PFSK-1 (cell line): ENCODE data around the gene PMPCA.

Experiments used
- FOXP2 ChIP-seq: optimal IDR thresholded peaks from 2 replicates; pipeline ENCODE3; 2011; ENCODE audit warnings: borderline replicate concordance, control low read depth, inconsistent platforms; ENCODE audit not compliant: insufficient read depth; ENCODE audit errors: extremely low read length, extremely low read depth
- POLR2AphosphoS5 ChIP-seq: IDR thresholded peaks from 2 replicates; pipeline ENCODE4 v1.6.1; 2012; ENCODE audit warnings: low read depth, mild to moderate bottlenecking, control low read depth, low read length, moderate library complexity
- SIN3A ChIP-seq: IDR thresholded peaks from 2 replicates; pipeline ENCODE4 v1.6.1; 2012; ENCODE audit warnings: mild to moderate bottlenecking, low read length, moderate library complexity, borderline replicate concordance; ENCODE audit not compliant: insufficient read depth
- TAF1 ChIP-seq: IDR thresholded peaks from 2 replicates; pipeline ENCODE4 v1.6.1; 2012; ENCODE audit warnings: low read length, control low read depth, borderline replicate concordance; ENCODE audit not compliant: insufficient read depth
- TF ChIP-seq, protein P1 (sequence below), 2 experiments: IDR thresholded peaks; 2 replicates each; pipeline versions ENCODE4 v1.6.1 to v1.8.0; 2011 to 2012; ENCODE audit warnings: low read depth in 2 of 2, low read length in 2 of 2, control low read depth in 1 of 2, inconsistent platforms in 1 of 2, mild to moderate bottlenecking in 1 of 2, moderate library complexity in 1 of 2; ENCODE audit not compliant: insufficient read depth in 1 of 2

The PMPCA gene

DNA sequence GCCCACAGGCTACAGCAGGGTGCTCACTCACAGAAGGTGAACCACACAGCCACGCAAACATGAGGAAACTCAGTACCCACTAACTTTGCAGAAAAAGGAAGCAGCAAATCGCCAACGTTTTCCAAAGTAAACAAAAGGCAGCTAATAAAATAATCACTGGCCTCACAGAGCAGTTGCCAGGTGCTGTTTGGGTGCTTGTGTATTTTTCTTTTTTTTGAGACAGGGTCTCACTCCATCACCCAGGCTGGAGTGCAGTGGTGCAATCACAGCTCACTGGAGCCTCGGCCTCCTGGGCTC is 14.3 kb upstream of the PMPCA start:
- no peak for TF ChIP-seq SIN3A
- TF ChIP-seq POLR2AphosphoS5, result no peak

DNA sequence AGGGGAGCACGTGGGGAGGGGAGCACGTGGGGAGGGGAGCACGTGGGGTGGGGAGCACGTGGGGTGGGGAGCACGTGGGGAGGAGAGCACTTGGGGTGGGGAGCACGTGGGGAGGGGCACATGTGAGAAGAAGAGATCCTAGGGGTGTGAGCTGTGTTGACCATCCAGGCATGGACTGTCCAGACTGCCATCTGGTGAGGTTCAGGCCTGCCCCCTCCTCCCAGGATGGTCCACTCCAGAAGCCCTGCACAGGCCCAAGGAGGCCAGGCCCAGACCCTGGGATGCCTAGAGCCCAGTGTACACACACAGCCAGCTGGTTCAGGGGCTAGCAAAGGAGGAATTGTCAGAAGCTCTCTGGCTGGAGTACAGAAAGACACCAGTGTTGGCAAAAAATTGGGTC is 12.8 kb upstream of the PMPCA start:
- TF ChIP-seq, protein P1, sequence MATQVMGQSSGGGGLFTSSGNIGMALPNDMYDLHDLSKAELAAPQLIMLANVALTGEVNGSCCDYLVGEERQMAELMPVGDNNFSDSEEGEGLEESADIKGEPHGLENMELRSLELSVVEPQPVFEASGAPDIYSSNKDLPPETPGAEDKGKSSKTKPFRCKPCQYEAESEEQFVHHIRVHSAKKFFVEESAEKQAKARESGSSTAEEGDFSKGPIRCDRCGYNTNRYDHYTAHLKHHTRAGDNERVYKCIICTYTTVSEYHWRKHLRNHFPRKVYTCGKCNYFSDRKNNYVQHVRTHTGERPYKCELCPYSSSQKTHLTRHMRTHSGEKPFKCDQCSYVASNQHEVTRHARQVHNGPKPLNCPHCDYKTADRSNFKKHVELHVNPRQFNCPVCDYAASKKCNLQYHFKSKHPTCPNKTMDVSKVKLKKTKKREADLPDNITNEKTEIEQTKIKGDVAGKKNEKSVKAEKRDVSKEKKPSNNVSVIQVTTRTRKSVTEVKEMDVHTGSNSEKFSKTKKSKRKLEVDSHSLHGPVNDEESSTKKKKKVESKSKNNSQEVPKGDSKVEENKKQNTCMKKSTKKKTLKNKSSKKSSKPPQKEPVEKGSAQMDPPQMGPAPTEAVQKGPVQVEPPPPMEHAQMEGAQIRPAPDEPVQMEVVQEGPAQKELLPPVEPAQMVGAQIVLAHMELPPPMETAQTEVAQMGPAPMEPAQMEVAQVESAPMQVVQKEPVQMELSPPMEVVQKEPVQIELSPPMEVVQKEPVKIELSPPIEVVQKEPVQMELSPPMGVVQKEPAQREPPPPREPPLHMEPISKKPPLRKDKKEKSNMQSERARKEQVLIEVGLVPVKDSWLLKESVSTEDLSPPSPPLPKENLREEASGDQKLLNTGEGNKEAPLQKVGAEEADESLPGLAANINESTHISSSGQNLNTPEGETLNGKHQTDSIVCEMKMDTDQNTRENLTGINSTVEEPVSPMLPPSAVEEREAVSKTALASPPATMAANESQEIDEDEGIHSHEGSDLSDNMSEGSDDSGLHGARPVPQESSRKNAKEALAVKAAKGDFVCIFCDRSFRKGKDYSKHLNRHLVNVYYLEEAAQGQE (IDR thresholded peaks at IDR 0.05; ENCODE audit: insufficient read depth in 1 of 2, low read depth in 2 of 2, low read length in 2 of 2), result no peak
- no peak for TF ChIP-seq SIN3A
- TF ChIP-seq TAF1, result no peak
- no peak for TF ChIP-seq FOXP2
- TF ChIP-seq POLR2AphosphoS5, result no peak

DNA sequence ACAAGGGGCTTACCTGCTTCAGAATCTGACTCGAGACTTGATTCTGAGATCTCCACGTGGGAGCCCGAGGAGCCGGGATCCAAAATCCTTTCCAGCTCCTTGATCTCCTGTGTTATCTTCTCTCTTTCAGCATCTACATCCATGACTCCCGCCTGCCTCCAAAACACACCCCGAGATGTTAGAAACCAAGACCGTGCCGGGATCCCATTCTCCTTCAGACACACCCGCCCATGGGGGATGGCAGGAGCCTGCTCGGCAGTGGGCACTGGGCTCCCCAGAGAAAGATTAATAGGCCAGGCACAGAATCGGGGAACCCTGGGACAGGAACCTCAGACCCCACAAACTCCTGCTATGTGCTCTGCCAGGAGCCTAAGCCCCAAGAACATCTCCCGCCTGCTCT is 12.2 kb upstream of the PMPCA start:
- TF ChIP-seq SIN3A, result no peak
- no peak for TF ChIP-seq FOXP2
- no peak for TF ChIP-seq TAF1
- TF ChIP-seq, protein P1 (IDR thresholded peaks at IDR 0.05; ENCODE audit: insufficient read depth in 1 of 2, low read depth in 2 of 2, low read length in 2 of 2), result no peak
- no peak for TF ChIP-seq POLR2AphosphoS5

DNA sequence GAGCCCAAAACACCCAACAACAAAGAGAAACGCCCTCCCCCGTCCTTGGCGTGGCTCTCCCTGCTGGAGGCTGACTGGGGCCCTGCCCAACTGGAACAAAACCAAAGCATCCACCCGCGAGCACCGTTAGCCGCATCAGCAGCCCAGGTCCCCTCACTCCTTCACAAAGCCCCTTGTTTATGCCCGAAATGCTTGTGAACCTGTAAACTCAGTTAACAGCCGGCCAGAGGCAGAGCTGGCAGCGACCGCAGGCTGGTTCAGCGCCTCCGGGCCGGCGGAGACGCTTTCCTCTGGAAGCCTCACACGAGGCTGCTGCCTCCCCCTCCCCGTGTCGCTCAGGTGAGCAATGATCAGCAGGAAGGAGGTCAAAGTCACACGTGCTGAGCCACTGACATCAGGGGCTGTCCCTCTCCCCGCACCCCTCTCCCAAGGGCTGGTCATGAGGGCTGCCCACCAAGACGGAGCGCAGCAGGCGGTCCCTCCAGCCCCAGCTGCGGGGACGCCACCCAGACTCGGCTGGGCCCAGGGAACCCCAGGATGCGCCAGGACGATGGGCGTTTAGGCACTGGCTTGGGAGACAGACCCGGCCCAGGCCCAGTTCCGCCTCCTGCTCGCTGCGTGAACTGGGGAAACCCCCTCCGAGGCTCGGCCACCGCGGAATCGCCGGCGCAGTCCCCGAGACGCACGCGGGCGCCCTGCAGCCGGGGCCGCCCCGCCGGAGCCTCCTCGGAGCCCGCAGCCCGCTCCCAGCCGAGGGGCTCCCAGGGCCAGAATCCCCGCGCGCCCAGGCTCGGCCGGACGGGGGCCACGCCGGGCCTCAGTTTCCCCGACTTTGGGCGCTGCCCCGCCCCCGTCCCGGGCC is 11.1 kb upstream of the PMPCA start:
- TF ChIP-seq, protein P1 (IDR thresholded peaks at IDR 0.05; ENCODE audit: insufficient read depth in 1 of 2, low read depth in 2 of 2, low read length in 2 of 2), result no peak
- TF ChIP-seq SIN3A (no peak), POLR2AphosphoS5 (no peak), FOXP2 (no peak), TAF1 (no peak)

DNA sequence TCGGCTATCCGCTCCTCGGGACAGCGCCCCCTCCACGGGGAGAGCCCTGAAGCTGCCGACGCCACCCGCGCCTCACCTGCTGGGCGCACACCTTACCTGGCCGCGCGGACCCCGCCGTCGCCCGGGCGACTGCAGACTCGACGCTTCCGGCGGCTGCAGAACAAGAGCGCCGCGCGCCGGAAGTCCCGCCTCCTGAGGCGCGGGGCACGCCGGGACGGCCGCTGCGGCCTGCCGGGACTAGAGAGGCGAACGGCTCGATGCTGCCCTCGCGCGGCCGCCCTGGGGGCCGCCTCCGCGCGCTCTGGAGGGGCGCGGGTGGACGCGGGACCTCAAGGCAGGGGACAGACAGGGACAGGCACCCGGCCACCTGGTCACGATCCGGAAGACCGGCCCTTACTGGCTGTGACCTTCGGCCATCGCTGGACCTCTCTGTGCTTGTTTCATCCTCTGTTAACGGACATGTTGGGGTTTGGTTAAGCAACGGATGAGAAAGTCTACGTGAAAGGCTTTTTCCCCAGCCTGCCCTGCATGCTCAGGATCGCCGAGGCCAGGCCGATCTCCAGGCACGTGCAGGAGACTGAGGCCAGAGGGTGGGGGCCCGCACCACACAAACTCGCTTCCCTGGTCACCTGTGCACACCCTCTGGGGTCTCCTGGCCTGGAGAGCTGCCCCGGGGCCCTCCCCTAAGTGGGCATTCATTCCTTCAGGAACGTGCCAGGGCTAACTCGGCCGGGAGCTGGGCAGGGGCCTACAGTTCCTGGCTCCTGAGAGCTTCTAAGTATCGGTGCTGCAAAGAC is 10.2 kb upstream of the PMPCA start, which contains the start of gene SNAPC4:
Gene SNAPC4 (minus strand): TSS at position 133 of the 797 bp plus-strand sequence. CDS start 1,742 bp downstream, outside the sequence.
- TF ChIP-seq TAF1 (peak; percentile 88; the same call in 1 of the 2 replicates), FOXP2 (no peak), SIN3A (no peak), POLR2AphosphoS5 (peak; percentile 61)
- TF ChIP-seq, protein P1 (IDR thresholded peaks at IDR 0.05; ENCODE audit: insufficient read depth in 1 of 2, low read depth in 2 of 2, low read length in 2 of 2), result 0 out of 4 replicates have a peak, but pooled peaks of 1 of the 2 experiments have one; percentile 23
